Ishikawa (cell line): ENCODE data around the gene TMEM38A.

Source experiments
- CEBPB ChIP-seq: IDR thresholded peaks from 2 replicates; pipeline ENCODE4 v1.6.1; 2012
- CREB1 ChIP-seq: IDR thresholded peaks from 2 replicates; pipeline ENCODE4 v1.6.1; 2012; ENCODE audit warnings: low read depth
- EGR1 ChIP-seq: IDR thresholded peaks from 2 replicates; pipeline ENCODE4 v1.6.1; 2012
- EP300 ChIP-seq: IDR thresholded peaks from 2 replicates; pipeline ENCODE4 v1.6.1; 2012; ENCODE audit warnings: borderline replicate concordance
- FOXM1 ChIP-seq: IDR thresholded peaks from 2 replicates; pipeline ENCODE4 v1.6.1; 2012; ENCODE audit warnings: low read depth, borderline replicate concordance
- RAD21 ChIP-seq: IDR thresholded peaks from 2 replicates; pipeline ENCODE4 v1.6.1; 2012; ENCODE audit warnings: low read depth
- TCF12 ChIP-seq: IDR thresholded peaks from 2 replicates; pipeline ENCODE4 v1.6.1; 2012; ENCODE audit warnings: low read depth
- YY1 ChIP-seq: IDR thresholded peaks from 2 replicates; pipeline ENCODE4 v1.6.1; 2012; ENCODE audit warnings: low read depth
- TF ChIP-seq, protein P1 (sequence below): IDR thresholded peaks from 2 replicates; pipeline ENCODE4 v1.6.1; 2012
- TF ChIP-seq, protein P2 (sequence below): IDR thresholded peaks from 2 replicates; pipeline ENCODE4 v1.6.1; 2012; ENCODE audit warnings: low read depth, mild to moderate bottlenecking

DNA sequence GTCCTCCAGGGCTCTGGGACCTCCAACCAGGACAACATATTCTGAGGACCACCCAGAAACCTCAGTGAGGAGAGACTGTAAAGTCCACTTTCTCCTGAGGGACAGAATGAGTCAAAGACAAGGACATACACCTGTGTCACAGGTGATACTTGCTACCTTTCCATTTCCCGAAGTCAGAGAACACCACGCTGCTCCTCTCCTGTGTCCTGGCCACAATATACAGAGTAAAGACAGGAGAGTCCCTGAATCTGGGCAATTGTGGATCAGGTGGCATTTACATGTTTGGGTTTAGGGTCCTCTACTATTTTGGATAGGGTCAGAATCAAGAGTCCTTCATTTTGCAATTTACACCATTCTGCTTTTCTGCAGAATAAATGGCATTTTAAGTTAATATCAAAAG is 37.9 kb upstream of the TMEM38A start:
- TF ChIP-seq CEBPB (no peak), YY1 (no peak), TCF12 (no peak), FOXM1 (no peak), CREB1 (no peak), EGR1 (no peak), EP300 (no peak), RAD21 (no peak)
- TF ChIP-seq, protein P1, sequence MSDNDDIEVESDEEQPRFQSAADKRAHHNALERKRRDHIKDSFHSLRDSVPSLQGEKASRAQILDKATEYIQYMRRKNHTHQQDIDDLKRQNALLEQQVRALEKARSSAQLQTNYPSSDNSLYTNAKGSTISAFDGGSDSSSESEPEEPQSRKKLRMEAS, result no peak
- TF ChIP-seq, protein P2, sequence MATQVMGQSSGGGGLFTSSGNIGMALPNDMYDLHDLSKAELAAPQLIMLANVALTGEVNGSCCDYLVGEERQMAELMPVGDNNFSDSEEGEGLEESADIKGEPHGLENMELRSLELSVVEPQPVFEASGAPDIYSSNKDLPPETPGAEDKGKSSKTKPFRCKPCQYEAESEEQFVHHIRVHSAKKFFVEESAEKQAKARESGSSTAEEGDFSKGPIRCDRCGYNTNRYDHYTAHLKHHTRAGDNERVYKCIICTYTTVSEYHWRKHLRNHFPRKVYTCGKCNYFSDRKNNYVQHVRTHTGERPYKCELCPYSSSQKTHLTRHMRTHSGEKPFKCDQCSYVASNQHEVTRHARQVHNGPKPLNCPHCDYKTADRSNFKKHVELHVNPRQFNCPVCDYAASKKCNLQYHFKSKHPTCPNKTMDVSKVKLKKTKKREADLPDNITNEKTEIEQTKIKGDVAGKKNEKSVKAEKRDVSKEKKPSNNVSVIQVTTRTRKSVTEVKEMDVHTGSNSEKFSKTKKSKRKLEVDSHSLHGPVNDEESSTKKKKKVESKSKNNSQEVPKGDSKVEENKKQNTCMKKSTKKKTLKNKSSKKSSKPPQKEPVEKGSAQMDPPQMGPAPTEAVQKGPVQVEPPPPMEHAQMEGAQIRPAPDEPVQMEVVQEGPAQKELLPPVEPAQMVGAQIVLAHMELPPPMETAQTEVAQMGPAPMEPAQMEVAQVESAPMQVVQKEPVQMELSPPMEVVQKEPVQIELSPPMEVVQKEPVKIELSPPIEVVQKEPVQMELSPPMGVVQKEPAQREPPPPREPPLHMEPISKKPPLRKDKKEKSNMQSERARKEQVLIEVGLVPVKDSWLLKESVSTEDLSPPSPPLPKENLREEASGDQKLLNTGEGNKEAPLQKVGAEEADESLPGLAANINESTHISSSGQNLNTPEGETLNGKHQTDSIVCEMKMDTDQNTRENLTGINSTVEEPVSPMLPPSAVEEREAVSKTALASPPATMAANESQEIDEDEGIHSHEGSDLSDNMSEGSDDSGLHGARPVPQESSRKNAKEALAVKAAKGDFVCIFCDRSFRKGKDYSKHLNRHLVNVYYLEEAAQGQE, result no peak
